Measurements from ENCODE around the gene RPL32. TPM values are rescaled to one million over a fixed set of nuclear protein-coding genes. Genes with fewer than 3 reads are reported as not detected.

Gene RPL32
- total RNA-seq, 1 donor from 2014 or later = 1,626 TPM

GRCh38 chr3:12822725-12823373 lies 18.5 kb downstream of the RPL32 start:
- Mint-ChIP-seq H3K4me3 (ENCODE audit: low read depth) (no peak overlapping the region), H3K27ac (no peak overlapping the region), H3K9me3 (ENCODE audit: low read depth) (no peaks in the 10 kb centered on the region), H3K4me1 (ENCODE audit: low read depth) (no peaks in the 10 kb centered on the region), H3K27me3 (no peaks in the 10 kb centered on the region), H3K36me3 (ENCODE audit: insufficient read depth) (no peaks in the 10 kb centered on the region)
- TF ChIP-seq CTCF (IDR thresholded peaks at IDR 0.05; ENCODE audit: unreplicated experiment) = peak; percentile 48
- no peak for DNase-seq (ENCODE audit: low spot score, unreplicated experiment)

DNA sequence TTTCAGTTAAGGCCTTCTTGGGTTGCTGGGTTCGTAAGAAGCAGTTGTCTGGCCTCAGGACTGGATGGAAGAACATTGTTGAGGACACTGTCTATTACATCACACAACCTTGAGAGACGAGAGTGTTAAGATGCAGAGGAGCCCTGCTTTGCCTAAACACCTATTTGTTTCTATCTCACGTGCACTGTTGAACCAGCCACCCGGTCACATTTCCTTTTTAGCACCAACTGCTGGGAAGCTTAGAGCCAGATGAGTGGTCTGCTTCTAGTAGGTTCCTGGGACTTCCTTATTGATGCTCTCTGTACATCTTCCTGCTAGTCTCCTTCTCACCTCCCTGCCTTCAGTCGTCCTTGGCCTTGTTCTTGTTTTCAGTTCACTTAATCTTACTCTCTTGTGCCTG lies 22.6 kb downstream of the RPL32 start:
- no peaks in the 10 kb centered on the region for H3K9me3 Mint-ChIP-seq (ENCODE audit: low read depth)
- H3K27ac Mint-ChIP-seq = no peak overlapping the region
- no peak overlapping the region for H3K4me3 Mint-ChIP-seq (ENCODE audit: low read depth)
- no peak for TF ChIP-seq CTCF (IDR thresholded peaks at IDR 0.05; ENCODE audit: unreplicated experiment)
- peaks cover 4% of the 10 kb centered on the region for H3K36me3 Mint-ChIP-seq (ENCODE audit: insufficient read depth)
- H3K4me1 Mint-ChIP-seq (ENCODE audit: low read depth) = no peaks in the 10 kb centered on the region
- DNase-seq (ENCODE audit: low spot score, unreplicated experiment) = no peak
- no peaks in the 10 kb centered on the region for H3K27me3 Mint-ChIP-seq

- Mint-ChIP-seq H3K27me3 (no peaks in the 10 kb centered on the region), H3K4me1 (ENCODE audit: low read depth) (no peaks in the 10 kb centered on the region), H3K27ac (no peak overlapping the region), H3K9me3 (ENCODE audit: low read depth) (no peaks in the 10 kb centered on the region), H3K36me3 (ENCODE audit: insufficient read depth) (peaks cover 4% of the 10 kb centered on the region), H3K4me3 (ENCODE audit: low read depth) (no peak overlapping the region)
- DNase-seq (ENCODE audit: low spot score, unreplicated experiment) = no peak
- TF ChIP-seq CTCF (IDR thresholded peaks at IDR 0.05; ENCODE audit: unreplicated experiment) = no peak
Measured at GRCh38 chr3:12818273-12818672, 23.1 kb downstream of the RPL32 start.

DNA sequence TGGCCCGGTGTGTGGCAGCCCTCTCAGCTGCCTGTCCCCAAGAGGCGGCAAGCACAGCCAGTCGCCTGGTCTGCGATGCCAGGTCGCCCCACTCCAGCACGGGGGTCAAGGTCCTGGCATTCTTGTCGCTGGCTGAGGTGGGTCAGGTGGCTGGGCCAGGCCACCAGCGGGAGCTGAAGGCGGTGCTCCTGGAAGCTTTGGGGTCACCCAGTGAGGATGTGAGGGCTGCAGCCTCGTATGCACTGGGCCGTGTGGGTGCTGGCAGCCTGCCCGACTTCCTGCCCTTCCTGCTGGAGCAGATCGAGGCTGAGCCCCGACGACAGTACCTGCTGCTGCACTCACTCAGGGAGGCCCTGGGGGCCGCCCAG lies 24.0 kb downstream of the RPL32 start:
- peaks cover 4% of the 10 kb centered on the region for H3K36me3 Mint-ChIP-seq (ENCODE audit: insufficient read depth)
- TF ChIP-seq CTCF (IDR thresholded peaks at IDR 0.05; ENCODE audit: unreplicated experiment) = no peak
- H3K27me3 Mint-ChIP-seq = no peaks in the 10 kb centered on the region
- no peak overlapping the region for H3K27ac Mint-ChIP-seq
- H3K4me3 Mint-ChIP-seq (ENCODE audit: low read depth) = no peak overlapping the region
- no peaks in the 10 kb centered on the region for H3K9me3 Mint-ChIP-seq (ENCODE audit: low read depth)
- no peak for DNase-seq (ENCODE audit: low spot score, unreplicated experiment)
- H3K4me1 Mint-ChIP-seq (ENCODE audit: low read depth) = no peaks in the 10 kb centered on the region

DNA sequence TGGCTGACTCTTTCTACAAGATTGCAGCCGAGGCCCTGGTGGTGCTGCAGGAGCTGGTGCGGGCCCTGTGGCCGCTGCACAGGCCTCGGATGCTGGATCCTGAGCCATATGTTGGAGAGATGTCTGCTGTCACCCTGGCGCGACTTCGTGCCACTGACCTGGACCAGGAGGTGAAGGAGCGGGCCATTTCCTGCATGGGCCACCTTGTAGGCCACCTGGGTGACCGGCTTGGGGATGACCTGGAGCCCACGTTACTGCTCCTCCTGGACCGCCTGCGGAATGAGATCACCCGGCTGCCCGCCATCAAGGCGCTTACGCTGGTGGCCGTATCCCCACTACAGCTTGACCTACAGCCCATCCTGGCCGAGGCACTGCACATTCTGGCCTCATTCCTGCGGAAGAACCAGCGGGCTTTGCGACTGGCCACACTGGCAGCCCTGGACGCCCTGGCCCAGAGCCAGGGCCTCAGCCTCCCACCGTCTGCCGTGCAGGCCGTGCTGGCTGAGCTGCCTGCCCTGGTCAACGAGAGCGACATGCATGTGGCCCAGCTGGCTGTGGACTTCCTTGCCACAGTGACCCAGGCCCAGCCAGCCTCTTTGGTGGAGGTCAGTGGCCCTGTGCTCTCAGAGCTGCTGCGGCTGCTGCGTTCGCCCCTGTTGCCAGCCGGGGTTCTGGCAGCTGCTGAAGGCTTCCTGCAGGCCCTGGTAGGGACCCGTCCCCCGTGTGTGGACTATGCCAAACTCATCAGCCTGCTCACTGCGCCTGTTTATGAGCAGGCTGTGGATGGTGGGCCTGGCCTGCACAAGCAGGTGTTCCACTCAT lies 24.6 kb downstream of the RPL32 start:
- Mint-ChIP-seq H3K27ac (no peak overlapping the region), H3K27me3 (no peaks in the 10 kb centered on the region), H3K4me1 (ENCODE audit: low read depth) (no peaks in the 10 kb centered on the region), H3K9me3 (ENCODE audit: low read depth) (no peaks in the 10 kb centered on the region), H3K4me3 (ENCODE audit: low read depth) (no peak overlapping the region), H3K36me3 (ENCODE audit: insufficient read depth) (peaks cover 4% of the 10 kb centered on the region)
- DNase-seq (ENCODE audit: low spot score, unreplicated experiment) = no peak
- TF ChIP-seq CTCF (IDR thresholded peaks at IDR 0.05; ENCODE audit: unreplicated experiment) = no peak

Measured in progenitor cell of endocrine pancreas (in vitro differentiated cells).